Neural cell (in vitro differentiated cells): ENCODE measurements around the gene LRRC58. TPM values are rescaled to one million over a fixed set of nuclear protein-coding genes. Genes with fewer than 3 reads are reported as not detected.
"Not testable (repeated sequence)": the region's sequence is repeated elsewhere in the genome, so short reads cannot be mapped to it uniquely, and the experiment has no call there.

ENCODE experiments used
- H2AFZ ChIP-seq: fragments of 200-600, 300-800 bp; sonication (generic), shearing (Covaris generic); 2 replicates; pipeline ENCODE4 v1.6.0; 2014; ENCODE audit warnings: low read depth, mild to moderate bottlenecking, antibody characterized with exemption, low read length, moderate library complexity
- H3F3A ChIP-seq: fragments of 200-600 bp; shearing (Covaris generic); 2 replicates; pipeline ENCODE4 v1.6.1; 2016; ENCODE audit warnings: mild to moderate bottlenecking, moderate library complexity, mixed read lengths, antibody characterized with exemption, low read length; ENCODE audit not compliant: insufficient read depth, poor library complexity, severe bottlenecking
- H3K27ac ChIP-seq: fragments of 200-600, 300-800 bp; sonication (generic), shearing (Covaris generic); 2 replicates; pipeline ENCODE4 v1.5.1; 2014; ENCODE audit warnings: mild to moderate bottlenecking, low read length, moderate library complexity
- H3K27me3 ChIP-seq: fragments of 300-800, 200-600 bp; sonication (generic), shearing (Covaris generic); 2 replicates; pipeline ENCODE4 v1.6.0; 2014; ENCODE audit warnings: mild to moderate bottlenecking, low read depth, low read length, moderate library complexity; ENCODE audit not compliant: insufficient read depth
- H3K36me3 ChIP-seq: fragments of 300-800, 200-600 bp; sonication (generic), shearing (Covaris generic); 2 replicates; pipeline ENCODE4 v1.5.1; 2014; ENCODE audit warnings: mild to moderate bottlenecking, antibody characterized with exemption, low read length, moderate library complexity; ENCODE audit not compliant: insufficient read depth
- H3K4me2 ChIP-seq: fragments of 300-800, 200-600 bp; sonication (generic), shearing (Covaris generic); 2 replicates; pipeline ENCODE4 v1.6.0; 2014; ENCODE audit warnings: mild to moderate bottlenecking, low read length
- H3K4me3 ChIP-seq: fragments of 300-800, 200-600 bp; sonication (generic), shearing (Covaris generic); 2 replicates; pipeline ENCODE4 v1.5.1; 2014; ENCODE audit warnings: mild to moderate bottlenecking, low read length, moderate library complexity
- H3K79me2 ChIP-seq: fragments of 200-600 bp; shearing (Covaris generic); replicated peaks from 2 replicates; pipeline ENCODE4 v1.6.0; 2014; ENCODE audit warnings: mild to moderate bottlenecking, low read length, moderate library complexity; ENCODE audit not compliant: insufficient read depth
- H3K9ac ChIP-seq: fragments of 300-800, 200-600 bp; sonication (generic), shearing (Covaris generic); 2 replicates; pipeline ENCODE4 v1.6.1; 2016; ENCODE audit warnings: mild to moderate bottlenecking, low read length, mixed read lengths
- H3K9me2 ChIP-seq: fragments of 200-600 bp; shearing (Covaris generic); 2 replicates; pipeline ENCODE4 v1.6.1; 2016; ENCODE audit warnings: mild to moderate bottlenecking, low read length, mixed read lengths; ENCODE audit not compliant: insufficient read depth
- H3K9me3 ChIP-seq: fragments of 200-600, 300-800 bp; sonication (generic), shearing (Covaris generic); 2 replicates; pipeline ENCODE4 v1.6.1; 2016; ENCODE audit warnings: mild to moderate bottlenecking, mixed run types, low read length, moderate library complexity, mixed read lengths
- H4K20me1 ChIP-seq: fragments of 200-600 bp; shearing (Covaris generic); 2 replicates; pipeline ENCODE4 v1.6.1; 2016; ENCODE audit warnings: mild to moderate bottlenecking, mixed run types; ENCODE audit not compliant: insufficient read depth
- EP300 ChIP-seq: fragments of 450-650 bp; conservative IDR thresholded peaks from 2 replicates; pipeline ENCODE4 v1.6.1; 2014; ENCODE audit warnings: antibody characterized with exemption, mild to moderate bottlenecking, moderate library complexity; ENCODE audit not compliant: poor library complexity, severe bottlenecking
- EZH2 ChIP-seq: fragments of 200-600, 300-800 bp; shearing (Covaris generic), sonication (generic); IDR thresholded peaks from 2 replicates; pipeline ENCODE4 v1.6.1; 2014; ENCODE audit warnings: antibody characterized with exemption, low read length, borderline replicate concordance, mild to moderate bottlenecking; ENCODE audit not compliant: insufficient read depth, poor library complexity, severe bottlenecking
- MXI1 ChIP-seq: fragments of 450-650 bp; conservative IDR thresholded peaks from 2 replicates; pipeline ENCODE4 v1.6.1; 2014; ENCODE audit warnings: antibody characterized with exemption, mild to moderate bottlenecking; ENCODE audit not compliant: poor library complexity, severe bottlenecking
- POLR2AphosphoS5 ChIP-seq: IDR thresholded peaks from 2 replicates; pipeline ENCODE4 v1.6.1; 2012
- RAD21 ChIP-seq: fragments of 450-650 bp; conservative IDR thresholded peaks from 2 replicates; pipeline ENCODE4 v1.6.1; 2014; ENCODE audit warnings: antibody characterized with exemption, mild to moderate bottlenecking, moderate library complexity
- REST ChIP-seq: IDR thresholded peaks from 2 replicates; pipeline ENCODE4 v1.6.1; 2012; ENCODE audit warnings: borderline replicate concordance
- SMC3 ChIP-seq: fragments of 450-650 bp; conservative IDR thresholded peaks from 2 replicates; pipeline ENCODE4 v1.6.1; 2014; ENCODE audit warnings: antibody characterized with exemption, mild to moderate bottlenecking, moderate library complexity; ENCODE audit not compliant: poor library complexity
- TAF1 ChIP-seq: IDR thresholded peaks from 2 replicates; pipeline ENCODE4 v1.6.1; 2012; ENCODE audit warnings: low read depth
- polyA plus RNA-seq: library from polyadenylated mRNA; depleted of rRNA; stranded (reverse); fragments of >200 nt; gene quantifications from 2 replicates; pipeline ENCODE4 v1.2.3, GENCODE V29; 2014
- TF ChIP-seq, protein P1 (sequence below): fragments of 450-650 bp; IDR thresholded peaks from 2 replicates; pipeline ENCODE4 v1.5.1; 2014; ENCODE audit warnings: antibody characterized with exemption, mild to moderate bottlenecking, moderate library complexity; ENCODE audit not compliant: poor library complexity, severe bottlenecking

LRRC58 gene
- polyA plus RNA-seq, 1 donor from 2014 or later, result 7.8 TPM

- no peaks in the 10 kb centered on the region for H4K20me1 ChIP-seq
- H3K9ac ChIP-seq, result no peak overlapping the region
- no peak overlapping the region for H3K4me3 ChIP-seq
- H3K27me3 ChIP-seq, result no peaks in the 10 kb centered on the region
- H3K36me3 ChIP-seq, result no peaks in the 10 kb centered on the region
- no peaks in the 10 kb centered on the region for H3K79me2 ChIP-seq
- H3K9me3 ChIP-seq, result no peaks in the 10 kb centered on the region
- no peak overlapping the region for H2AFZ ChIP-seq
- no peaks in the 10 kb centered on the region for H3K9me2 ChIP-seq
- H3K4me2 ChIP-seq, result no peak overlapping the region
- TF ChIP-seq POLR2AphosphoS5, result no peak
- TF ChIP-seq EP300, result no peak
- TF ChIP-seq RAD21, result no peak
- TF ChIP-seq MXI1, result no peak
- TF ChIP-seq TAF1, result no peak
- no peak for TF ChIP-seq REST
- no peak for TF ChIP-seq EZH2
- no peak for TF ChIP-seq SMC3
- TF ChIP-seq, protein P1, sequence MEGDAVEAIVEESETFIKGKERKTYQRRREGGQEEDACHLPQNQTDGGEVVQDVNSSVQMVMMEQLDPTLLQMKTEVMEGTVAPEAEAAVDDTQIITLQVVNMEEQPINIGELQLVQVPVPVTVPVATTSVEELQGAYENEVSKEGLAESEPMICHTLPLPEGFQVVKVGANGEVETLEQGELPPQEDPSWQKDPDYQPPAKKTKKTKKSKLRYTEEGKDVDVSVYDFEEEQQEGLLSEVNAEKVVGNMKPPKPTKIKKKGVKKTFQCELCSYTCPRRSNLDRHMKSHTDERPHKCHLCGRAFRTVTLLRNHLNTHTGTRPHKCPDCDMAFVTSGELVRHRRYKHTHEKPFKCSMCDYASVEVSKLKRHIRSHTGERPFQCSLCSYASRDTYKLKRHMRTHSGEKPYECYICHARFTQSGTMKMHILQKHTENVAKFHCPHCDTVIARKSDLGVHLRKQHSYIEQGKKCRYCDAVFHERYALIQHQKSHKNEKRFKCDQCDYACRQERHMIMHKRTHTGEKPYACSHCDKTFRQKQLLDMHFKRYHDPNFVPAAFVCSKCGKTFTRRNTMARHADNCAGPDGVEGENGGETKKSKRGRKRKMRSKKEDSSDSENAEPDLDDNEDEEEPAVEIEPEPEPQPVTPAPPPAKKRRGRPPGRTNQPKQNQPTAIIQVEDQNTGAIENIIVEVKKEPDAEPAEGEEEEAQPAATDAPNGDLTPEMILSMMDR, result no peak
- H3K27ac ChIP-seq, result no peak overlapping the region
- no peaks in the 10 kb centered on the region for H3F3A ChIP-seq
These were observed 32.3 kb upstream of the LRRC58 start for GRCh38 chr3:120381503-120381902.

DNA sequence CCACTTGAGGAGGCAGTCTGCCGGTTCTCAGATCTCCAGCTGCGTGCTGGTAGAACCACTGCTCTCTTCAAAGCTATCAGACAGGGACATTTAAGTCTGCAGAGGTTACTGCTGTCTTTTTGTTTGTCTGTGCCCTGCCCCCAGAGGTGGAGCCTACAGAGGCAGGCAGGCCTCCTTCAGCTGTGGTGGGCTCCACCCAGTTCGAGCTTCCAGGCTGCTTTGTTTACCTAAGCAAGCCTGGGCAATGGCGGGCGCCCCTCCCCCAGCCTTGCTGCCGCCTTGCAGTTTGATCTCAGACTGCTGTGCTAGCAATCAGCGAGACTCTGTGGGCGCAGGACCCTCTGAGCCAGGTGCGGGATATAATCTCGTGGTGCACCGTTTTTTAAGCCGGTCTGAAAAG, 28.8 kb upstream of the LRRC58 start:
- not testable (repeated sequence) for H3K4me3 ChIP-seq, H4K20me1 ChIP-seq, H3K79me2 ChIP-seq, H2AFZ ChIP-seq, H3K36me3 ChIP-seq, H3K9ac ChIP-seq, H3F3A ChIP-seq, H3K9me3 ChIP-seq, H3K4me2 ChIP-seq, H3K9me2 ChIP-seq, H3K27ac ChIP-seq, H3K27me3 ChIP-seq

- H3K9me2 ChIP-seq, result no peaks in the 10 kb centered on the region
- no peak overlapping the region for H3K4me2 ChIP-seq
- no peak overlapping the region for H3K4me3 ChIP-seq
- H3K36me3 ChIP-seq, result no peaks in the 10 kb centered on the region
- no peaks in the 10 kb centered on the region for H3F3A ChIP-seq
- no peak overlapping the region for H2AFZ ChIP-seq
- no peaks in the 10 kb centered on the region for H3K79me2 ChIP-seq
- H3K27ac ChIP-seq, result no peak overlapping the region
- H3K27me3 ChIP-seq, result no peaks in the 10 kb centered on the region
- no peaks in the 10 kb centered on the region for H3K9me3 ChIP-seq
- no peaks in the 10 kb centered on the region for H4K20me1 ChIP-seq
- no peak overlapping the region for H3K9ac ChIP-seq
- TF ChIP-seq EP300, result no peak
- no peak for TF ChIP-seq MXI1
- TF ChIP-seq EZH2, result no peak
- TF ChIP-seq POLR2AphosphoS5, result no peak
- TF ChIP-seq RAD21, result no peak
- no peak for TF ChIP-seq REST
- TF ChIP-seq, protein P1, result no peak
- TF ChIP-seq TAF1, result no peak
- TF ChIP-seq SMC3, result no peak
These were observed 21.3 kb upstream of the LRRC58 start for GRCh38 chr3:120370463-120370862.
